ENCODE data around the gene FBXO33.

- 0 out of 2 replicates have a peak, but pooled peaks have one; percentile 13 for TF ChIP-seq CTCF (conservative IDR thresholded peaks at IDR 0.05; ENCODE audit: low read depth, low read length)
- TF ChIP-seq EZH2 (IDR thresholded peaks at IDR 0.05; ENCODE audit: borderline replicate concordance, low read depth, low read length, poor library complexity, severe bottlenecking): no peak
Observed at GRCh38 chr14:39469094-39469710, 37.0 kb upstream of the FBXO33 start.
